K562 (cell line): ENCODE results near the gene CAMSAP3. TPM values are rescaled to one million over a fixed set of nuclear protein-coding genes. Genes with fewer than 3 reads are reported as not detected.

Experiments
- ATAC-seq: fragments of 200-7000 bp; cut with Tn5 transposase; 3 replicates; pipeline ENCODE4 v1.9.1; 2020; ENCODE audit warnings: moderate library complexity
- BruUV-seq: library from RNA; stranded (reverse); fragments of 400-500 nt; replicated peaks from 2 replicates; lab custom pipeline; 2021; lab: Mats Ljungman, UMichigan
- CTCF ChIA-PET: fragments of 300-600 bp; formaldehyde crosslinking; extraction: SDS; loops from one replicate; lab custom pipeline; 2021; ENCODE audit warnings: low intra/inter-chr PET ratio; lab: Yijun Ruan, JAX
- POLR2A ChIA-PET: fragments of 300-600, 350-650 bp; sonication (Branson Sonifier 250); formaldehyde crosslinking; extraction: SDS; loops from one replicate; lab custom pipeline; 2021; ENCODE audit warnings: antibody characterized with exemption, inconsistent platforms; lab: Yijun Ruan, JAX
- DNase-seq, 4 experiments: peaks; one replicate each; pipeline versions ENCODE4 v3.0.0 to v3.0.0-alpha.2; 2011 to 2018; ENCODE audit warnings: low spot score in 3 of 4, mixed read lengths in 3 of 4; ENCODE audit errors: extremely low read depth in 1 of 4
- FAIRE-seq: peaks from 2 replicates; lab custom pipeline; 2011; peaks lifted over from hg19 to GRCh38; lab: Jason Lieb, UNC
- H2AFZ ChIP-seq: 2 replicates; pipeline ENCODE4 v1.6.0; 2011; ENCODE audit warnings: low read depth, low read length, control low read depth, inconsistent platforms
- H3K27ac ChIP-seq: fragments of 200-600 bp; 3 replicates; pipeline ENCODE4 v1.8.0; 2011; ENCODE audit warnings: low read depth, mild to moderate bottlenecking, control low read depth, inconsistent platforms, low read length, moderate library complexity, mixed read lengths; ENCODE audit errors: extremely low read depth
- H3K27me3 ChIP-seq, 2 experiments: fragments of 300-600 bp in 1 of 2; 2 replicates in 1 of 2; 3 replicates in 1 of 2; pipeline versions ENCODE4 v1.6.0 to v1.8.0; 2011; ENCODE audit warnings: inconsistent platforms in 2 of 2, low read length in 2 of 2, mild to moderate bottlenecking in 1 of 2, mixed read lengths in 1 of 2, moderate library complexity in 1 of 2; ENCODE audit not compliant: control insufficient read depth in 2 of 2, insufficient read depth in 2 of 2
- H3K36me3 ChIP-seq: fragments of 300-600 bp; 3 replicates; pipeline ENCODE4 v1.8.0; 2011; ENCODE audit warnings: mild to moderate bottlenecking, low read length, inconsistent platforms; ENCODE audit not compliant: control insufficient read depth, insufficient read depth
- H3K4me1 ChIP-seq, 2 experiments: fragments of 200-600 bp in 1 of 2; replicated peaks in 1 of 2; 2 replicates in 1 of 2; 3 replicates in 1 of 2; pipeline versions ENCODE4 v1.5.1 to v1.8.0; 2011; ENCODE audit warnings: inconsistent platforms in 2 of 2, low read length in 2 of 2, mild to moderate bottlenecking in 1 of 2, mixed read lengths in 1 of 2, moderate library complexity in 1 of 2; ENCODE audit not compliant: control insufficient read depth in 2 of 2, insufficient read depth in 2 of 2
- H3K4me2 ChIP-seq: 2 replicates; pipeline ENCODE4 v1.6.1; 2011; ENCODE audit warnings: low read length, control low read depth, inconsistent platforms, mixed read lengths; ENCODE audit not compliant: insufficient read depth
- H3K4me3 ChIP-seq: fragments of 200-600 bp; sonication (generic), shearing (Covaris generic); 2 replicates; pipeline ENCODE4 v1.5.1; 2016; ENCODE audit warnings: control low read depth, inconsistent platforms
- H3K79me2 ChIP-seq: fragments of 200-600 bp; 3 replicates; pipeline ENCODE4 v1.8.0; 2011; ENCODE audit warnings: low read length, inconsistent platforms; ENCODE audit not compliant: control insufficient read depth, insufficient read depth
- H3K9ac ChIP-seq, 2 experiments: 2 replicates each; pipeline versions ENCODE4 v1.6.0 to v1.6.1; 2011; ENCODE audit warnings: low read depth in 2 of 2, low read length in 2 of 2, control low read depth in 1 of 2, inconsistent platforms in 1 of 2, mild to moderate bottlenecking in 1 of 2, mixed read lengths in 1 of 2; ENCODE audit not compliant: insufficient read depth in 1 of 2
- H3K9me1 ChIP-seq: one replicate; pipeline ENCODE4 v1.6.0; 2011; ENCODE audit warnings: inconsistent platforms, mild to moderate bottlenecking, low read length, moderate library complexity; ENCODE audit not compliant: control insufficient read depth, insufficient read depth
- H3K9me3 ChIP-seq: replicated peaks from 2 replicates; pipeline ENCODE4 v1.5.1; 2011; ENCODE audit warnings: low read depth, low read length, inconsistent platforms; ENCODE audit not compliant: control insufficient read depth, insufficient read depth
- H4K20me1 ChIP-seq: replicated peaks from 2 replicates; pipeline ENCODE4 v1.6.1; 2011; ENCODE audit warnings: low read length, inconsistent platforms, mixed read lengths; ENCODE audit not compliant: control insufficient read depth, insufficient read depth
- CREB1 ChIP-seq, 2 experiments: sonication (generic) in 1 of 2; formaldehyde crosslinking in 1 of 2; IDR thresholded peaks; 2 replicates each; pipeline versions ENCODE4 v1.6.1 to v1.8.0; 2012 to 2022; ENCODE audit warnings: inconsistent platforms in 1 of 2, mild to moderate bottlenecking in 1 of 2, missing genetic modification reagents in 1 of 2, moderate library complexity in 1 of 2
- JUND ChIP-seq, 2 experiments: IDR thresholded peaks; 2 replicates in 1 of 2; 3 replicates in 1 of 2; pipeline ENCODE4 v1.6.1; 2011; ENCODE audit warnings: borderline replicate concordance in 2 of 2, low read depth in 2 of 2, low read length in 2 of 2, improper control_type of control experiment in 1 of 2, missing biosample characterization in 1 of 2, missing genetic modification characterization in 1 of 2, missing genetic modification reagents in 1 of 2
- MIER1 ChIP-seq: fragments of 450-650 bp; IDR thresholded peaks from 2 replicates; pipeline ENCODE4 v1.6.1; 2016; ENCODE audit warnings: antibody characterized with exemption, mild to moderate bottlenecking, low read depth
- NFE2 ChIP-seq: IDR thresholded peaks from 2 replicates; pipeline ENCODE4 v1.6.1; 2014; ENCODE audit warnings: antibody characterized with exemption, low read depth
- NFIX ChIP-seq: fragments of 250-450 bp; sonication (Bioruptor Pico); IDR thresholded peaks from 2 replicates; pipeline ENCODE4 v1.4.0; 2020; ENCODE audit warnings: low read depth, mild to moderate bottlenecking, moderate library complexity
- PPARD ChIP-seq: fragments of 250-450 bp; sonication (Bioruptor Pico); IDR thresholded peaks from 2 replicates; pipeline ENCODE4 v1.8.0; 2022; ENCODE audit warnings: inconsistent platforms, mild to moderate bottlenecking, moderate library complexity
- PTBP1 ChIP-seq: fragments of 200-400 bp; formaldehyde crosslinking; IDR thresholded peaks from 2 replicates; pipeline ENCODE4 v1.6.1; 2017; ENCODE audit warnings: low read depth, low read length
- SMAD2 ChIP-seq: fragments of 150-350 bp; IDR thresholded peaks from 2 replicates; pipeline ENCODE4 v1.6.1; 2014; ENCODE audit warnings: low read depth, mild to moderate bottlenecking, low read length
- SMARCC2 ChIP-seq: fragments of 450-650 bp; IDR thresholded peaks from 2 replicates; pipeline ENCODE4 v1.6.1; 2017; ENCODE audit warnings: antibody characterized with exemption, moderate library complexity, mild to moderate bottlenecking, low read depth
- WGBS: fragments of 100-300 bp; shearing (Covaris generic); methylation state at CpG from one replicate; pipeline ENCODE4 v1.1.6; 2016; ENCODE audit warnings: low coverage, mixed read lengths; ENCODE audit not compliant: insufficient coverage; ENCODE audit errors: missing lambda C conversion rate; 5-methylcytosine and 5-hydroxymethylcytosine counted together
- in situ Hi-C: fragments of 300-500 bp; cut with MboI; formaldehyde crosslinking; loops from 4 replicates; pipeline ENCODE4 v1.15.0; 2018; ENCODE audit warnings: inconsistent platforms, mixed read lengths
- intact Hi-C: fragments of 100-400 bp; cut with micrococcal nuclease; formaldehyde crosslinking; loops from 2 replicates; pipeline ENCODE4 v1.14.2; 2022
- polyA plus RNA-seq, 8 experiments: library from polyadenylated mRNA; depleted of rRNA in 4 of 8; stranded (reverse) in 5 of 8; unstranded in 3 of 8; fragments of >200 nt; fragmentation: Nextera tagmentation in 2 of 8; fragmentation: Illumina TruSeq in 1 of 8; extraction: Ambion mirVana in 2 of 8; extraction: Trizol in 1 of 8; gene quantifications; 2 replicates each; pipeline versions ENCODE4 v1.2.1 to v1.2.3, GENCODE V29; 2011 to 2014; ENCODE audit warnings: inconsistent platforms in 1 of 8, missing spikeins in 1 of 8
- total RNA-seq, 7 experiments: library from RNA; depleted of rRNA in 6 of 7; stranded (reverse); fragments of >200 nt in 6 of 7; fragmentation: Illumina TruSeq in 2 of 7; extraction: Trizol in 2 of 7; gene quantifications; 2 replicates each; pipeline versions ENCODE4 v1.2.1 to v1.2.3, GENCODE V29; 2011 to 2021; ENCODE audit warnings: low replicate concordance in 1 of 7
- TF ChIP-seq, protein P1 (sequence below), 2 experiments: fragments of 450-650 bp in 1 of 2; sonication (generic) in 1 of 2; formaldehyde crosslinking in 1 of 2; IDR thresholded peaks in 1 of 2; conservative IDR thresholded peaks in 1 of 2; 2 replicates each; pipeline versions ENCODE4 v1.6.1 to v1.8.1; 2016 to 2023; ENCODE audit warnings: mild to moderate bottlenecking in 2 of 2, moderate library complexity in 2 of 2, inconsistent platforms in 1 of 2, missing genetic modification reagents in 1 of 2
- TF ChIP-seq, protein P2 (sequence below): sonication (generic); formaldehyde crosslinking; IDR thresholded peaks from 2 replicates; pipeline ENCODE4 v1.8.0; 2022; ENCODE audit warnings: mild to moderate bottlenecking, missing genetic modification reagents
- TF ChIP-seq, protein P3 (sequence below): fragments of 200-800 bp; sonication (Bioruptor generic); IDR thresholded peaks from 2 replicates; pipeline ENCODE4 v1.6.1; 2017; ENCODE audit warnings: missing genetic modification characterization, missing compliant biosample characterization

Gene CAMSAP3
- total and polyA plus RNA-seq, 9 of the 15 experiments (the other 6 are each of a cell fraction or from before 2014, with no cell fraction given), result 0.01 to 0.89 (median 0.22) TPM; not detected in 1

DNA sequence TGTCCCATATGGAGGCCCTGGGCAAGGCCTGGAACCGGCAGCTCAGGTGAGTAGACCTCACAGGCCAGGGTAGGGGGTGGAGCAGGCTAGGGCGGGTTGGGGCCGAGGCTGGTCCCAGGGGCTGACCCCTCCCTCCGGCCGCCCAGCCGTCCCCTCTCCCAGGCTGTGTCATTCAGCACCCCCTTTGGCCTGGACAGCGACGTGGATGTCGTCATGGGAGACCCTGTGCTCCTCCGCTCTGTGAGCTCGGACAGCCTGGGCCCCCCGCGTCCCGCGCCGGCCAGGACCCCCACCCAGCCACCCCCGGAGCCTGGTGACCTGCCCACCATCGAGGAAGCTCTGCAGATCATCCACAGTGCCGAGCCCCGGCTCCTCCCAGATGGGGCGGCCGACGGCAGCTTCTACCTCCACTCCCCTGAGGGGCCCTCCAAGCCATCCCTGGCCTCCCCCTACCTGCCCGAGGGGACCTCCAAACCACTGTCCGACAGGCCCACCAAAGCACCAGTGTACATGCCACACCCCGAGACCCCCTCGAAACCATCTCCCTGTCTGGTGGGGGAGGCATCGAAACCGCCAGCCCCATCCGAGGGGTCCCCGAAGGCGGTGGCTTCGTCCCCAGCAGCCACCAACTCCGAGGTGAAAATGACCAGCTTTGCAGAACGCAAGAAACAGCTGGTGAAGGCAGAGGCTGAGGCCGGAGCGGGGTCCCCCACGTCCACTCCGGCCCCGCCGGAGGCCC lies 16.0 kb downstream of the CAMSAP3 start:
- FAIRE-seq, result no peak
- no TSS peak for BruUV-seq
- CTCF ChIA-PET, result no interaction called here
- no peak for TF ChIP-seq SMARCC2
- TF ChIP-seq, protein P1, sequence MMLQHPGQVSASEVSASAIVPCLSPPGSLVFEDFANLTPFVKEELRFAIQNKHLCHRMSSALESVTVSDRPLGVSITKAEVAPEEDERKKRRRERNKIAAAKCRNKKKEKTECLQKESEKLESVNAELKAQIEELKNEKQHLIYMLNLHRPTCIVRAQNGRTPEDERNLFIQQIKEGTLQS (IDR thresholded peaks at IDR 0.05), result peak; percentile 54
- TF ChIP-seq, protein P1 (CRISPR knock-in tag; conservative IDR thresholded peaks at IDR 0.05), result no peak
- no peak for TF ChIP-seq PPARD (CRISPR knock-in tag)
- TF ChIP-seq NFE2, result no peak
- TF ChIP-seq JUND (IDR thresholded peaks at IDR 0.05; ENCODE audit: borderline replicate concordance, low read depth, low read length), result peak; percentile 35; the same call in 1 of the 2 replicates
- TF ChIP-seq JUND (tag; IDR thresholded peaks at IDR 0.05; ENCODE audit: borderline replicate concordance, low read depth, low read length), result peak; percentile 33; the same call in 1 of the 3 replicates
- no peak for TF ChIP-seq NFIX (CRISPR knock-in tag)
- no peak for TF ChIP-seq SMAD2
- TF ChIP-seq PTBP1, result peak; percentile 71; the same call in 1 of the 2 replicates
- TF ChIP-seq, protein P2, sequence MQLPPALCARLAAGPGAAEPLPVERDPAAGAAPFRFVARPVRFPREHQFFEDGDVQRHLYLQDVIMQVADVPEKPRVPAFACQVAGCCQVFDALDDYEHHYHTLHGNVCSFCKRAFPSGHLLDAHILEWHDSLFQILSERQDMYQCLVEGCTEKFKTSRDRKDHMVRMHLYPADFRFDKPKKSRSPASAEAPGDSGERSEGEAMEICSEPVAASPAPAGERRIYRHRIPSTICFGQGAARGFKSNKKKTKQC (CRISPR knock-in tag), result peak; percentile 75; the same call in 1 of the 2 replicates
- peak; percentile 52; the same call in 1 of the 2 replicates for TF ChIP-seq CREB1 (IDR thresholded peaks at IDR 0.05)
- peak; percentile 53; the same call in 1 of the 2 replicates for TF ChIP-seq CREB1 (CRISPR knock-in tag; IDR thresholded peaks at IDR 0.05)
- peak; percentile 89 for TF ChIP-seq MIER1
- TF ChIP-seq, protein P3, sequence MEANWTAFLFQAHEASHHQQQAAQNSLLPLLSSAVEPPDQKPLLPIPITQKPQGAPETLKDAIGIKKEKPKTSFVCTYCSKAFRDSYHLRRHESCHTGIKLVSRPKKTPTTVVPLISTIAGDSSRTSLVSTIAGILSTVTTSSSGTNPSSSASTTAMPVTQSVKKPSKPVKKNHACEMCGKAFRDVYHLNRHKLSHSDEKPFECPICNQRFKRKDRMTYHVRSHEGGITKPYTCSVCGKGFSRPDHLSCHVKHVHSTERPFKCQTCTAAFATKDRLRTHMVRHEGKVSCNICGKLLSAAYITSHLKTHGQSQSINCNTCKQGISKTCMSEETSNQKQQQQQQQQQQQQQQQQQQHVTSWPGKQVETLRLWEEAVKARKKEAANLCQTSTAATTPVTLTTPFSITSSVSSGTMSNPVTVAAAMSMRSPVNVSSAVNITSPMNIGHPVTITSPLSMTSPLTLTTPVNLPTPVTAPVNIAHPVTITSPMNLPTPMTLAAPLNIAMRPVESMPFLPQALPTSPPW (CRISPR knock-in tag), result 0 out of 2 replicates have a peak, but pooled peaks have one; percentile 22

More for the DNA sequence above, 16.0 kb downstream of the CAMSAP3 start:
- in situ Hi-C loops (no loop called here), intact Hi-C loops (no loop called here)
- Histone ChIP-seq H2AFZ (no peak overlapping the region), H3K79me2 (no peaks in the 10 kb centered on the region), H3K4me1 (peaks cover 0 to 48% of the 10 kb centered on the region in 2 experiments; a peak in 3 of 5 replicates), H3K4me2 (no peak overlapping the region), H3K9me1 (no peaks in the 10 kb centered on the region), H3K4me3 (no peak overlapping the region), H3K9me3 (no peaks in the 10 kb centered on the region), H3K9ac (peak overlapping the region in 1 of 2 experiments; percentile 14; a peak in 1 of 4 replicates), H3K36me3 (no peaks in the 10 kb centered on the region), H3K27ac (no peak overlapping the region), H3K27me3 (peaks cover 9 to 35% of the 10 kb centered on the region in 2 experiments; a peak in 3 of 5 replicates), H4K20me1 (peaks cover 9% of the 10 kb centered on the region; the same call in 1 of the 2 replicates)
- DNase-seq (peak; percentile 40 to 72 (median 62)), ATAC-seq (peak; percentile 70)
- WGBS, result 17% methylated on average over 31 of the region's 41 CpGs
- POLR2A ChIA-PET, result interaction anchor here (0.6 to 1.3 kb wide), 6 partner anchors 17 to 269 kb away, joined by 3 to 5 read pairs (median 3); no protein-coding TSS in a partner anchor
